Mucosa of rectum (tissue), 2 donors: ENCODE data around the gene PICALM.

ENCODE experiments used
- H3K27ac ChIP-seq, 2 donors: one replicate each; pipeline ENCODE4 v1.7.0; 2013; ENCODE audit warnings: inconsistent platforms in 2 of 2, low read depth in 2 of 2, low read length in 2 of 2
- H3K27me3 ChIP-seq, 2 donors: one replicate each; pipeline ENCODE4 v1.7.0; 2013; ENCODE audit warnings: low read length in 2 of 2; ENCODE audit not compliant: control insufficient read depth in 2 of 2, insufficient read depth in 2 of 2
- H3K36me3 ChIP-seq, 2 donors: one replicate each; pipeline ENCODE4 v1.7.0; 2013; ENCODE audit warnings: low read length in 2 of 2; ENCODE audit not compliant: control insufficient read depth in 2 of 2, insufficient read depth in 2 of 2
- H3K4me1 ChIP-seq, 2 donors: one replicate each; pipeline ENCODE4 v1.7.0; 2013; ENCODE audit warnings: low read length in 2 of 2, mild to moderate bottlenecking in 1 of 2; ENCODE audit not compliant: control insufficient read depth in 2 of 2, insufficient read depth in 2 of 2
- H3K4me3 ChIP-seq, 2 donors: one replicate each; pipeline ENCODE4 v1.7.0; 2013; ENCODE audit warnings: low read length in 2 of 2
- H3K9ac ChIP-seq, 2 donors: one replicate each; pipeline ENCODE4 v1.7.0; 2013; ENCODE audit warnings: low read length in 2 of 2, low read depth in 1 of 2, mild to moderate bottlenecking in 1 of 2
- H3K9me3 ChIP-seq, 2 donors: one replicate each; pipeline ENCODE4 v1.7.0; 2013; ENCODE audit warnings: low read length in 2 of 2; ENCODE audit not compliant: control insufficient read depth in 2 of 2
- donor health status: healthy.
- donor health status: Normal muscosa, but diverticular disease.

Gene PICALM, protein sequence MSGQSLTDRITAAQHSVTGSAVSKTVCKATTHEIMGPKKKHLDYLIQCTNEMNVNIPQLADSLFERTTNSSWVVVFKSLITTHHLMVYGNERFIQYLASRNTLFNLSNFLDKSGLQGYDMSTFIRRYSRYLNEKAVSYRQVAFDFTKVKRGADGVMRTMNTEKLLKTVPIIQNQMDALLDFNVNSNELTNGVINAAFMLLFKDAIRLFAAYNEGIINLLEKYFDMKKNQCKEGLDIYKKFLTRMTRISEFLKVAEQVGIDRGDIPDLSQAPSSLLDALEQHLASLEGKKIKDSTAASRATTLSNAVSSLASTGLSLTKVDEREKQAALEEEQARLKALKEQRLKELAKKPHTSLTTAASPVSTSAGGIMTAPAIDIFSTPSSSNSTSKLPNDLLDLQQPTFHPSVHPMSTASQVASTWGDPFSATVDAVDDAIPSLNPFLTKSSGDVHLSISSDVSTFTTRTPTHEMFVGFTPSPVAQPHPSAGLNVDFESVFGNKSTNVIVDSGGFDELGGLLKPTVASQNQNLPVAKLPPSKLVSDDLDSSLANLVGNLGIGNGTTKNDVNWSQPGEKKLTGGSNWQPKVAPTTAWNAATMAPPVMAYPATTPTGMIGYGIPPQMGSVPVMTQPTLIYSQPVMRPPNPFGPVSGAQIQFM

DNA sequence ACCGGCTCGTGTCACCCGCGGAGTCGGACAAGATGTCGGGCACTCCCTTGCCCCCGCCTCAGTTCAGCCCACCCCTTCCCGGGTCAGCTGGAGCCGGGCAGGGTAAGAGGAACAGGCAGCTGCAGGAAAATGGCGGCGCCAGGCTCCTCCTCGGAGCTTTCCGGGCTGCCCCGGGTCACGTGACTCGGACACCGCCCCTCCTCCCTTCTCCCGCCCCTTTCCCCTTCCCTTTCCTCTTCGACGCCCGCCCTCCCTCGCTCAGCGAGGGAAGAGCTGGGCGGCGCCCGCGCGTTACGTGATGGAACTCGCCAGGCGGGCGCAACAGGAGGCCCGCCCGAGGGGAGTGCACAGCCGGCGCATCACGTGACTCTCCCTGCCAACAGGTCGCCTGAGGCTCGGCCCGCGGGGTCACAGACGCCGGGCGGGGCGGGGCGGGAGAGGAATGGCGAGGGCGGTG, at the start of gene PICALM:
Gene PICALM (minus strand): TSS at position 134 of the 457 bp plus-strand sequence. CDS start 304 bp downstream, outside the sequence.
- Histone ChIP-seq H3K9me3 (no peaks in the 10 kb centered on the region), H3K27ac (peak within 1 kb of the TSS; percentile 93 to 97), H3K27me3 (no peaks in the 10 kb centered on the region), H3K4me1 (peaks cover 16 to 21% of the 10 kb centered on the region in 2 donors), H3K9ac (peak within 1 kb of the TSS; percentile 97 to 98), H3K4me3 (peak within 1 kb of the TSS; percentile 97 to 98), H3K36me3 (no peaks in the 10 kb centered on the region)

DNA sequence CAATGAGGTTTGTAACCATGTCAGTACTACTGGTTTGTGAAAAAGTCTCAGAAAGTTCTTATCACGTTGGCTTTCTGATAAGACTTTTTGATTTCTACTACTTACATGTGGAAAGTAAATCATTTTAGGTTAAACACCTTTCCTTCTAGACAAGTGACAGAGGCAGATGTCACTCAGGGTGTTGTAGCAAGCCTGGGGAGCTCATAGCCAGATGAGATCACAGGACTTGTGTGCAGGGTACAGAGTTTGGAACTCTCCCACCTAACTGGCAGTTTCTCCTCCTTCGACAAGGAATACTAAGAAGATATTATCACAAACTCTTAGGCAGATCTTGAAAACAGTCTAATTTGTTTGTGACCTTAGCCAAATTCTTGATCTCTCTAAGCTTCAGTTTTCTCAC, 49.4 kb upstream of the PICALM start:
- no peak overlapping the region for H3K9ac ChIP-seq
- no peak overlapping the region for H3K27ac ChIP-seq
- H3K36me3 ChIP-seq, result no peaks in the 10 kb centered on the region
- peaks cover 0 to 3% of the 10 kb centered on the region in 2 donors for H3K4me1 ChIP-seq
- H3K9me3 ChIP-seq, result no peaks in the 10 kb centered on the region
- no peaks in the 10 kb centered on the region for H3K27me3 ChIP-seq
- H3K4me3 ChIP-seq, result no peak overlapping the region

DNA sequence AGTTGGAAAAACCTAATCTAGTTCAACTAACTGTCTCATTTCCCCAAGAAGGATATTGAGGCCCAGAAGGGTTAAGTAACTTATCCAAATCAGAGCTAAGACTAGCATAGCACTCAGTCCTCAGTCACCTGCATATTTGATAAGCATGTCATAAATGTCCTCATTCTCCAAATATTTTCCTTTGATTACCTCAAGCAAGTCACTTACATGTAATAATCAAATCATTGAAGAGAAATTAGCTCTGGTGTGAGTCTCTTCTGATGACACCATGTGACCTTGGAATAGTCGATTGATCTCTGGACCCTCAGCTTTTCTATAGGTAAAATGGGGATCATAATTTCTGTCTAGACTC, 48.8 kb upstream of the PICALM start:
- Histone ChIP-seq H3K36me3 (no peaks in the 10 kb centered on the region), H3K9me3 (no peaks in the 10 kb centered on the region), H3K4me3 (no peak overlapping the region), H3K27me3 (no peaks in the 10 kb centered on the region), H3K9ac (no peak overlapping the region), H3K27ac (no peak overlapping the region), H3K4me1 (peaks cover 0 to 3% of the 10 kb centered on the region in 2 donors)

DNA sequence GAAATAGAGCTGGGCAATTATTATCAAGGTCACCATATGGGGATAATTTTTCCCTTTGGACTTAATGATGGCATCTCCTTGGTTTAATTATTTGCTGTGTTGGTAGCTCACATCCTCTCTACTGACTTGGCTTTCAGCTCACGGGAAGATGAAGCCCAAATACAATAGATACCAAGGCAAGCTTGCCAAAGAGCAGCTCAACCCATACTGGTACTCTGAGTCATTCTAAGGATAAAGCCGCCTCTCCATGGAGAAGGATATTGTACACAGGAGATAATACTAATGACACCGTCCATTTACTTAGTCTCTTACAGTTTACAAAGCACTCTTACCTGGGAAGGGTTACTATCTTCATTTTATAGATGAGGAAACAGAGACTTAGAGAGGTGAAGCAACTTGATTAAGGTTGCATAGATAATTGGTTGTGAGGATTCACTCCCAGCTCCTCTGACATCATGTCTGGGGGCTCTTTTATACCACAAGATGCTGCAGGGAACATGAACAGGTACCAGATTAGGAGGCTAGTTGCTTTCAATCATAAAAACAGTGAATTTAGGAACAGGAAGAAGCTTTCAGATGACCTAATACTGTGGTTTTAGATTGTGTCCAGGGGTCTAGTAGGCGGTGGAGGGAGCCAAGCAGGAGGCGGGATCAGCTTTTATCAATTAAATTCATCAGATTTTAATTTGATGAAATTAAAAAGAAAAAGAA, 48.3 kb upstream of the PICALM start:
- Histone ChIP-seq H3K9ac (peak overlapping the region in 1 of 2 donors; percentile 0), H3K27ac (no peak overlapping the region), H3K27me3 (no peaks in the 10 kb centered on the region), H3K4me1 (peaks cover 0 to 3% of the 10 kb centered on the region in 2 donors), H3K9me3 (no peaks in the 10 kb centered on the region), H3K4me3 (no peak overlapping the region), H3K36me3 (no peaks in the 10 kb centered on the region)

DNA sequence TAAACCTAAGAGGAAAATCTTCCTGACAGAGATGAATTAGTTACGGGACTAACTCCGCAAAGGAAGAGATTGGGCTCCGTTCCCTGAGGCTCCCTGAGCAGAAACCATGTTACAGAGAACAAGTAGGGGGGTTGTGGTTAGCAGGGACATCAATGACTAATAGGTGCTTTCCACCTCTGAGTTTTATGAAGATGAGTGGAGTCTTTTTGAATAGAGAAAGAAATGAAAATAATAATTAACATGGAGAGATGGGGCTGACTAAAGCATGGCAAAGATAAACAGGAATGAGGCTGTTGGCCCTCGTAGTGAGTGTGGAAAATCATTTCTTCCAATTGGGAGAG, 47.5 kb upstream of the PICALM start:
- H3K27ac ChIP-seq, result no peak overlapping the region
- H3K4me1 ChIP-seq, result peaks cover 0 to 3% of the 10 kb centered on the region in 2 donors
- no peaks in the 10 kb centered on the region for H3K9me3 ChIP-seq
- H3K36me3 ChIP-seq, result no peaks in the 10 kb centered on the region
- no peak overlapping the region for H3K4me3 ChIP-seq
- H3K9ac ChIP-seq, result no peak overlapping the region
- no peaks in the 10 kb centered on the region for H3K27me3 ChIP-seq

DNA sequence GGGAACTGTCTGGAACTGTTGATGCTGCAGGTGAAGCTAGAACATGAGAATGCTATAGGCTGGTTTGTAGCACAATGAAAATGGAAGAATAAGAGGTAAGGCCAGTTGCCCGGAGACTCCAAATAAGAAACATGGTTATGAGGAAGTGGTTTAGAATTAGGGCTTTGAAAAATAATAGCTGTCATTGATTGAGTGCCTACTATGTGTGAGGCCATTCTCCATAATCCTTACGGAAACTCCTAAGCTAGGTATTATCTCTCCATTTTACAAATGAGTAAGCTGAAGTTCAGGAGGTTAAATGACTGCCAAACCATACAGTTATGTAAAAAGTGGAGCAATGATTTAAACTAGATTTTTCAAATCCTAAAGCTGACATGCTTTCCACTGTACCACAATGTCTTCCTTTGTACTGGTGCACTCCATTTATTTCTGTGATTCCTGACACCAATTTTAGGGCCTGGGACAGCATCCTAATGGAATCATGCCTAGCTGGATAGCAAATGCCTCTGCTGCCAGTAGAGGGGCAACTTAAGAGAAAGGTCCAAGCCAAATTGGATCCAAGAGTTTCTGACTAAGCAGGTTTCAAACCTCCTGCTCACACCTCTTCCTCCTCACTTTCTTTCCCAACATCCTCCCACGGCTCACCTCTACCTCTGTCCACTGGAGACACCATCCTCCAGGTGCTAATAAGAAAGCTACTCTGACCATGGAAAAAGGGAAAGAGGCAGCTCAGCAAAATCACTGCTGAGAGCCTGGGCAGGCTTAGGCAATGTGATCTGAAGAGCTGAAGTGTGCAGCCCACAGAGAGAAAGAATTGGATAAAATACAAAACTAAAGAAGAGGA, 46.9 kb upstream of the PICALM start:
- Histone ChIP-seq H3K27ac (no peak overlapping the region), H3K4me1 (peaks cover 0 to 3% of the 10 kb centered on the region in 2 donors), H3K27me3 (no peaks in the 10 kb centered on the region), H3K36me3 (no peaks in the 10 kb centered on the region), H3K9ac (no peak overlapping the region), H3K9me3 (no peaks in the 10 kb centered on the region), H3K4me3 (no peak overlapping the region)

DNA sequence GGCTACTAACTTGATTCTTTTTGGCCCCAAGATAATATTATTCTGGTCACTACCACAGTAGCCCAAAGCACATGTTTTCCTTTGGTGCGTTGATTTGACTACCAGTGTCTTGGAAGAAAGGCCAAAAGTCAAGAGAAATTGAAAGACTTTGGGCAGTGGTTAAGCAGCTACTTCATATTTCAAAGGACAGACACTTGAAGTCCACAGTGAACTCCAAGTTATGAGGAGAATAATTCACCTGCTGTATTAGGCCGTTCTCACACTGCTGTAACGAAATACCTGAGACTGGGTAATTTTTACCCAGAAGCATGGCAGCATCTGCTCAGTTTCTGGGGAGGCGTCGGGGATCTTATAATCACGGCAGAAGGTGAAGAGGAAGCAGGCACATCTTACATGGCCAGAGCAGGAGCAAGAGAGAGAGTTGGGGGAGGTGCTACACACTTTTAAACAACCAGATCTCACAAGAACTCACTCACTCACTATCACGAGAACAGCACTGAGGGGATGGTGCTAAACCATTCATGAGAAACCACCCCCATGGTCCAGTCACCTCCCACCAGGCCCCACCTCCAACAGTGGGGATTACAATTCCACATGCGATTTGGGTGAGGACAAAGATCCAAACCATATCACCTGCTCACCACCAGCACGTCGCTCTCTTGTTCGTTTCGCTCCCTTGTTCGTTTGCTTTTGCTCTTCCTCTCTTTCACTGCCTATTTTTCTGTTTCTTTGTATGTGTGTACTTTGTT, 40.2 kb upstream of the PICALM start:
- no peaks in the 10 kb centered on the region for H3K27me3 ChIP-seq

DNA sequence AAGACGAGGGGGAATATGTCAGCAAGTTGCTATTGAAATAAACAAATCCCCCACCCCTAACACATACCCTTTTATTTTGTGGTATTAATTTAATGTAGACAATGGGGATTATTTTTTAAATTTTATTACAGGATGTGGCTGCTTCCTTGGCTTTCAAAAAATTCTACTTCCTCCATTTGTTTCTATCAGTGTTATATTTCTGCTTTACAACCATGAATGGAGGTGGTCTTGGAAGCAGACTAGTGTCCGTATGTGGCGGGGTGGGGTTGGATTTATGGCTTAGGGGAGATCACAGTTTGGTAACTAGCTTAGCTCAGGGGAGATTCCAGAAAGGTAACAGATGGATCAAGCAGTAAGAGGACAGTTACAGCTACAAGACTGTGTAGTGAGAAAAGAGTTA, 39.3 kb upstream of the PICALM start:
- no peak overlapping the region for H3K4me3 ChIP-seq
- H3K27ac ChIP-seq, result no peak overlapping the region
- no peaks in the 10 kb centered on the region for H3K36me3 ChIP-seq
- no peak overlapping the region for H3K9ac ChIP-seq
- H3K9me3 ChIP-seq, result no peaks in the 10 kb centered on the region
- H3K4me1 ChIP-seq, result no peaks in the 10 kb centered on the region
- H3K27me3 ChIP-seq, result no peaks in the 10 kb centered on the region

More for the DNA sequence above, 40.2 kb upstream of the PICALM start:
- Histone ChIP-seq H3K36me3 (no peaks in the 10 kb centered on the region), H3K4me3 (no peak overlapping the region), H3K4me1 (no peaks in the 10 kb centered on the region), H3K27ac (no peak overlapping the region), H3K9me3 (no peaks in the 10 kb centered on the region), H3K9ac (no peak overlapping the region)

DNA sequence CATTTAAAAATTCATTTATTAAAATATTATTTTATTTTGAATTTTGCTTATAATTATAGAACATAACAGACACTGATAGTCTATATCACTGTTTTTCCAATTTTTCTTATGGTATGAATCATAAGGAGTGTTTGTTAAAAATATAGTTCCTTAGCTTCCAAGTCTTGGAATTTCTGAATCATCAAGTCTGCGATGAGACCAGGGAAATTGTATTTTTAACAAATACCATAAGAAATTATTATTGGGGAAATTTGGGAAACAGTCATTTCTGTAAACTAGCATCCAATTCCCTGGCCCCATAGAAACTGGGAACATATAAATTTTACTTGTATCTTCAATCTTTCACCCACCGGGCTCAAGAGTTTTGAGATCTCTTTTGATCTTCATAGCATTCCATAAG, 38.0 kb upstream of the PICALM start:
- Histone ChIP-seq H3K4me1 (no peaks in the 10 kb centered on the region), H3K9ac (no peak overlapping the region), H3K27ac (no peak overlapping the region), H3K9me3 (no peaks in the 10 kb centered on the region), H3K27me3 (no peaks in the 10 kb centered on the region), H3K4me3 (no peak overlapping the region), H3K36me3 (no peaks in the 10 kb centered on the region)
